SK-N-SH treated with all-trans-retinoic acid at 6 μM for 48 hours (cell line): Measurements from ENCODE around the gene MDC1.

ENCODE experiments used
- ESRRG ChIP-seq: fragments of 250-450 bp; sonication (Bioruptor Pico); IDR thresholded peaks from 2 replicates; pipeline ENCODE4 v1.6.1; 2021; ENCODE audit warnings: mild to moderate bottlenecking
- RARB ChIP-seq: fragments of 250-450 bp; sonication (Bioruptor Pico); IDR thresholded peaks from 2 replicates; pipeline ENCODE4 v1.8.0; 2021; ENCODE audit warnings: mild to moderate bottlenecking, moderate library complexity
- ZNF8 ChIP-seq: fragments of 450-650 bp; formaldehyde crosslinking; IDR thresholded peaks from 2 replicates; pipeline ENCODE4 v1.5.0; 2020; ENCODE audit warnings: mild to moderate bottlenecking, moderate library complexity
- TF ChIP-seq, protein P1 (sequence below): fragments of 250-450 bp; sonication (Bioruptor Pico); IDR thresholded peaks from 2 replicates; pipeline ENCODE4 v1.8.0; 2020; ENCODE audit warnings: mild to moderate bottlenecking, moderate library complexity, borderline replicate concordance
- TF ChIP-seq, protein P2 (sequence below): fragments of 250-450 bp; sonication (Bioruptor Pico); IDR thresholded peaks from 2 replicates; pipeline ENCODE4 v1.5.1; 2021; ENCODE audit warnings: mild to moderate bottlenecking, moderate library complexity

DNA sequence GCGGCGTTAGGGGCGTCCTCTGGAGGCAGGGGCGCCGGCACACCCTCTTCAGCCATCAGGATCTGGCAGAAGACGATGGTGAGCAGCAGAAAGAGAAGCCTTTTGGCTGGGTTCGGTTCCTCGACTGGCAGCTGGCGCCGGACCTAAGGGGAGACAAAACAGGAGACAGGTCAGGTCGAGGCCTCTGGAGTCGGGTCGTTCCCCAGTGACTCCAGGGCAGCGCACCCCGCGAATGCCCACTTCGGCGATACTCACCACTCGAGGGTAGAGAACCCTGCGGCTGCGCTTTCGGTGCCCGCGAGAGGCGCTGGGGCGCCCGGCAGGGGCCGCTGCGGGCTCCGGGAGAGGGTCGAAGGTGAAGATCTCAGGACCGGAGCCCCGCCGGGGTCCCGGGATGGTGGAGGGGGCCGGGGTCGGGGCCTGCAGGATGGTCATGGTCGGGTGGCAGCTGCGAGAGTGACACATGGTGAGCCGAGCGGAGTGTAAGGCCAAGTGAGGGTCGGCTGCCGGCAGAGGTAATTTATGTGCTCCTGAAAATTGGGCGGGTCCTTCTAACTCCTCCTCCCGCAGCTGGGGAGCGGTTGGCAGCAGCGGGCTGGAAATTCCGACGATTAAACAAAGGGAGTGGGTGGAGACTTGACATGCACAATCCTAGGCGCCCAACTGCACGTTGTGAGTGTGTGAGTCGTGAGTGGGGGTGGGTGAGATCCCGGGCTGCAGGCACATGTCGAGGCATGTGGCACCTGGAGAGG, 27.1 kb upstream of the MDC1 start, which contains the start of gene IER3:
- TF ChIP-seq RARB (CRISPR knock-in tag) (no peak), ESRRG (CRISPR knock-in tag) (no peak), ZNF8 (CRISPR knock-in tag) (no peak)
- TF ChIP-seq, protein P1, sequence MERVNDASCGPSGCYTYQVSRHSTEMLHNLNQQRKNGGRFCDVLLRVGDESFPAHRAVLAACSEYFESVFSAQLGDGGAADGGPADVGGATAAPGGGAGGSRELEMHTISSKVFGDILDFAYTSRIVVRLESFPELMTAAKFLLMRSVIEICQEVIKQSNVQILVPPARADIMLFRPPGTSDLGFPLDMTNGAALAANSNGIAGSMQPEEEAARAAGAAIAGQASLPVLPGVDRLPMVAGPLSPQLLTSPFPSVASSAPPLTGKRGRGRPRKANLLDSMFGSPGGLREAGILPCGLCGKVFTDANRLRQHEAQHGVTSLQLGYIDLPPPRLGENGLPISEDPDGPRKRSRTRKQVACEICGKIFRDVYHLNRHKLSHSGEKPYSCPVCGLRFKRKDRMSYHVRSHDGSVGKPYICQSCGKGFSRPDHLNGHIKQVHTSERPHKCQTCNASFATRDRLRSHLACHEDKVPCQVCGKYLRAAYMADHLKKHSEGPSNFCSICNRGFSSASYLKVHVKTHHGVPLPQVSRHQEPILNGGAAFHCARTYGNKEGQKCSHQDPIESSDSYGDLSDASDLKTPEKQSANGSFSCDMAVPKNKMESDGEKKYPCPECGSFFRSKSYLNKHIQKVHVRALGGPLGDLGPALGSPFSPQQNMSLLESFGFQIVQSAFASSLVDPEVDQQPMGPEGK = no peak
- TF ChIP-seq, protein P2, sequence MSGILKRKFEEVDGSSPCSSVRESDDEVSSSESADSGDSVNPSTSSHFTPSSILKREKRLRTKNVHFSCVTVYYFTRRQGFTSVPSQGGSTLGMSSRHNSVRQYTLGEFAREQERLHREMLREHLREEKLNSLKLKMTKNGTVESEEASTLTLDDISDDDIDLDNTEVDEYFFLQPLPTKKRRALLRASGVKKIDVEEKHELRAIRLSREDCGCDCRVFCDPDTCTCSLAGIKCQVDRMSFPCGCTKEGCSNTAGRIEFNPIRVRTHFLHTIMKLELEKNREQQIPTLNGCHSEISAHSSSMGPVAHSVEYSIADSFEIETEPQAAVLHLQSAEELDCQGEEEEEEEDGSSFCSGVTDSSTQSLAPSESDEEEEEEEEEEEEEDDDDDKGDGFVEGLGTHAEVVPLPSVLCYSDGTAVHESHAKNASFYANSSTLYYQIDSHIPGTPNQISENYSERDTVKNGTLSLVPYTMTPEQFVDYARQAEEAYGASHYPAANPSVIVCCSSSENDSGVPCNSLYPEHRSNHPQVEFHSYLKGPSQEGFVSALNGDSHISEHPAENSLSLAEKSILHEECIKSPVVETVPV (CRISPR knock-in tag) = no peak
